ENCODE measurements around the gene KRTAP9-3.

DNA sequence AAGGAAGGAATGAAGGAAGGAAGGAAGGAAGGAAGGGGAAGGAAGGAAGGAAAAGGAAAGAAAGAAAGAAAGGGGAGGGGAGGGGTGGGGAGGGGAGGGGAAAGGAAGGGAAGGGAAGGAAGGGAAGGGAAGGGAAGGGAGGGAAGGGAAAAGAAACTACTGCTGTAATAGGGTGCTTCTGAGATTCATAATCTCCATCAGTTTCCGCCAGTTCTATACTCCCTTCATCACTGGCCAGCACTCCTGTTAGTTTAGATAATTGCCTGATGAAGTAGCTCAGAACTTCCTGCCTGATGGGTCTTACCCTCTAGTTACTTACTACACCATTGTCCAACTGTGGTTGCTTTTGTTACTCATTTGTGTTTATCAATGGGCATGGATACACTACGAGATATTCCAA is 31.0 kb downstream of the KRTAP9-3 start:
- TF ChIP-seq POLR2A (IDR thresholded peaks at IDR 0.05) (no peak), CTCF (IDR thresholded peaks at IDR 0.05) (no peak)
